Ascending aorta (tissue), 2 donors: ENCODE measurements around the gene ALG10B. TPM values are rescaled to one million over a fixed set of nuclear protein-coding genes. Genes with fewer than 3 reads are reported as not detected.

Experiments
- DNase-seq, 2 donors: peaks; one replicate each; pipeline ENCODE4 v3.0.0-alpha.2; 2019; ENCODE audit warnings: low spot score in 2 of 2
- H3K27ac ChIP-seq, 2 donors: fragments of 200-600 bp; sonication (generic); one replicate each; pipeline ENCODE4 v1.5.1; 2016 to 2017; ENCODE audit warnings: mild to moderate bottlenecking in 1 of 2
- H3K27me3 ChIP-seq: fragments of 200-600 bp; sonication (generic); one replicate; pipeline ENCODE4 v1.5.1; 2017
- H3K36me3 ChIP-seq, 2 donors: fragments of 200-600 bp; sonication (generic); one replicate each; pipeline ENCODE4 v1.5.1; 2016
- H3K4me1 ChIP-seq, 2 donors: fragments of 200-600 bp; sonication (generic); one replicate each; pipeline ENCODE4 v1.5.1; 2016 to 2017; ENCODE audit warnings: mild to moderate bottlenecking in 1 of 2
- H3K4me3 ChIP-seq, 2 donors: fragments of 200-600 bp; sonication (generic); one replicate each; pipeline ENCODE4 v1.5.1; 2016 to 2017; ENCODE audit warnings: mild to moderate bottlenecking in 1 of 2
- H3K9me3 ChIP-seq, 2 donors: fragments of 200-600 bp; sonication (generic); one replicate each; pipeline ENCODE4 v1.5.1; 2016
- CTCF ChIP-seq, 3 experiments: fragments of 200-600 bp in 2 of 3; fragments of 450-650 bp in 1 of 3; sonication (generic) in 2 of 3; IDR thresholded peaks; one replicate each; pipeline ENCODE4 v1.5.1; 2016 to 2019; ENCODE audit warnings: antibody characterized with exemption in 3 of 3, mild to moderate bottlenecking in 1 of 3, moderate library complexity in 1 of 3
- intact Hi-C: fragments of 100-400 bp; cut with DNase I; formaldehyde crosslinking; loops from one replicate; pipeline ENCODE4 v1.15.1; 2023
- total RNA-seq: library from RNA; depleted of rRNA; stranded (reverse); fragments of >200 nt; gene quantifications from one replicate; pipeline ENCODE4 v1.1.0, GENCODE V29; 2016

Gene ALG10B
- total RNA-seq, result 9.2 TPM

- H3K9me3 ChIP-seq, result no peaks in the 10 kb centered on the region
- peaks cover 0 to 5% of the 10 kb centered on the region in 2 donors for H3K4me1 ChIP-seq
- no peaks in the 10 kb centered on the region for H3K27me3 ChIP-seq
- TF ChIP-seq CTCF (IDR thresholded peaks at IDR 0.05), result peak in 2 of 3 experiments; percentile 60 to 71
- peak within 1 kb of the TSS; percentile 35 to 78 for H3K4me3 ChIP-seq
- DNase-seq, result peak; percentile 77 to 97
- intact Hi-C loops, result loop anchor here (1.0 to 5.0 kb wide), 3 partner anchors 178 to 1126 kb away; partner anchors contain the start of genes CPNE8 and KIF21A
- peak within 1 kb of the TSS; percentile 73 to 82 for H3K27ac ChIP-seq
- H3K36me3 ChIP-seq, result no peaks in the 10 kb centered on the region
Observed at GRCh38 chr12:38316391-38317129, at the start of gene ALG10B. TSS of gene ALG10B (plus strand) at chr12:38316774. CDS start at chr12:38316894, 120 bp downstream.

GRCh38 chr12:38268612-38269011 lies 48.0 kb upstream of the ALG10B start:
- intact Hi-C loops, result no loop called here
- Histone ChIP-seq H3K9me3 (no peaks in the 10 kb centered on the region), H3K36me3 (no peaks in the 10 kb centered on the region), H3K4me1 (no peaks in the 10 kb centered on the region), H3K4me3 (no peak overlapping the region), H3K27ac (no peak overlapping the region), H3K27me3 (no peaks in the 10 kb centered on the region)
- no peak for DNase-seq
- no peak for TF ChIP-seq CTCF (IDR thresholded peaks at IDR 0.05)

- Histone ChIP-seq H3K9me3 (no peaks in the 10 kb centered on the region), H3K27ac (no peak overlapping the region), H3K27me3 (no peaks in the 10 kb centered on the region), H3K36me3 (no peaks in the 10 kb centered on the region), H3K4me1 (no peaks in the 10 kb centered on the region), H3K4me3 (no peak overlapping the region)
- TF ChIP-seq CTCF (IDR thresholded peaks at IDR 0.05), result no peak
- no peak for DNase-seq
- intact Hi-C loops, result no loop called here
Observed at GRCh38 chr12:38269897-38270296, 46.7 kb upstream of the ALG10B start.

- no peaks in the 10 kb centered on the region for H3K27me3 ChIP-seq
- no peak for DNase-seq
- intact Hi-C loops, result no loop called here
- H3K4me3 ChIP-seq, result no peak overlapping the region
- no peaks in the 10 kb centered on the region for H3K9me3 ChIP-seq
- no peak for TF ChIP-seq CTCF (IDR thresholded peaks at IDR 0.05)
- H3K4me1 ChIP-seq, result no peaks in the 10 kb centered on the region
- no peak overlapping the region for H3K27ac ChIP-seq
- no peaks in the 10 kb centered on the region for H3K36me3 ChIP-seq
Observed at GRCh38 chr12:38279756-38280155, 36.8 kb upstream of the ALG10B start.

- no peak for DNase-seq
- no peaks in the 10 kb centered on the region for H3K27me3 ChIP-seq
- no peaks in the 10 kb centered on the region for H3K36me3 ChIP-seq
- H3K4me1 ChIP-seq, result no peaks in the 10 kb centered on the region
- no peaks in the 10 kb centered on the region for H3K9me3 ChIP-seq
- intact Hi-C loops, result no loop called here
- no peak overlapping the region for H3K4me3 ChIP-seq
- TF ChIP-seq CTCF (IDR thresholded peaks at IDR 0.05), result no peak
- no peak overlapping the region for H3K27ac ChIP-seq
Observed at GRCh38 chr12:38282886-38283285, 33.7 kb upstream of the ALG10B start.
